Natural killer cell treated with Interleukin-12 subunit alpha and Interleukin-12 subunit beta and Interleukin-15 and Interleukin-18, amount 100 ng/mL, for 72 hours (primary cell): ENCODE results near the gene RIPPLY3. TPM values are rescaled to one million over a fixed set of nuclear protein-coding genes. Genes with fewer than 3 reads are reported as not detected.
"Not testable (repeated sequence)": the region's sequence is repeated elsewhere in the genome, so short reads cannot be mapped to it uniquely, and the experiment has no call there.

Source experiments
- ATAC-seq, 2 donors: fragments of 150-1000 bp; cut with Tn5 transposase in 1 of 2; sonication (Bioruptor Pico), chemical (Tn5 transposase) in 1 of 2; 2 replicates each; pipeline ENCODE4 v1.10.0; 2021
- DNase-seq: peaks from one replicate; pipeline ENCODE4 v3.0.0; 2022; ENCODE audit warnings: low spot score
- H3K27ac Mint-ChIP-seq, 2 donors: 1 replicate in 1 of 2; 2 replicates in 1 of 2; pipeline ENCODE4 v1.8.0; 2022; ENCODE audit warnings: mixed read lengths in 2 of 2, mild to moderate bottlenecking in 1 of 2, moderate library complexity in 1 of 2
- H3K27me3 Mint-ChIP-seq, 2 donors: 1 replicate in 1 of 2; 2 replicates in 1 of 2; pipeline ENCODE4 v1.8.0; 2022; ENCODE audit warnings: mixed read lengths in 2 of 2
- H3K36me3 Mint-ChIP-seq: one replicate; pipeline ENCODE4 v1.8.0; 2022; ENCODE audit warnings: mixed read lengths
- H3K4me1 Mint-ChIP-seq, 2 donors: 1 replicate in 1 of 2; 2 replicates in 1 of 2; pipeline ENCODE4 v1.8.0; 2022; ENCODE audit warnings: low read depth in 2 of 2, mixed read lengths in 2 of 2, mild to moderate bottlenecking in 1 of 2
- H3K4me3 Mint-ChIP-seq: one replicate; pipeline ENCODE4 v1.8.0; 2022; ENCODE audit warnings: mixed read lengths
- H3K9me3 Mint-ChIP-seq: 2 replicates; pipeline ENCODE4 v1.8.0; 2022; ENCODE audit warnings: mixed read lengths
- total RNA-seq, 2 donors: library from RNA; stranded (reverse); gene quantifications; one replicate each; pipeline ENCODE4 v1.2.3, GENCODE V29; 2022

The RIPPLY3 gene
- total RNA-seq, 2 donors from 2014 or later: not detected

DNA sequence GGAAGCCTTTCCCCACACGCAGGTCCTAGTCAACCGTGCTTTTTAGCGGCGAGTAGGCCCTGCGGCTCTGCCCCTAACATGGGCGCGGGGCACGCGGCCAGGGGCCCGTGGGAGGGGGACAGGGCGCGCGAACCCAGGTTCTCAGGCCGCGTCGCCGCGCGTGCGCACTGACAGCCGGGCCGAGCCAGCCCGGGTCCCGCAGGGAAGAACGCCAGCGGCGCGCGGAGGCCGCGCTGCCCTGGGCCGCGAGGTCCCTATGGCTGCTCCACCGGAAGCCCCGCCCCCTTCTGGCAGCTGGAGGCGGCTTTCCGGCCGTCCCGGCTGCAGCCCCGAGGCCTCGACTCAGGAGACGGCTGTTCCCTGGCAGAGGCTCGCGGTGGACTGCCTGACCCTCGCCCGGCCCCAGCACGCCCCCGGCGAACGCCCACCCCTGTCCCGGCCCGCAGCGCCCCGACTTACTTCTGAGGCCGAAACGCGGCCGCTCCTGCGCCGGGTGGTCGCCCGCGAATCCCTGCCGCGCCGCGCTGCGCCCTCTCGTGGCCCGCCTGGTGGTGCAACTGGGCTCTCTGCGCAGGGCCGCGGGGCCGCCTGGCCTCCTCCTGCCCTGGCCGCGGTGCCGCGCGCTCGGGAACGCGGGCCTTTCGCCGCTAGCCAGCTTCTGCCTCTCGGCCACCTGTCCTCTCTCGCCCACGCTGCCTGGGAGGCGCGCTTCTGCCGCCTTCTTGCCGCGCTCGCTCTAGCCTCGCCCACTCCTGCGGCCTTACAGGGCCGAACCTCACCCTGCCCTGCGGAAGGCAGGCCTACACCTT, 16.6 kb upstream of the RIPPLY3 start:
- H3K4me1 Mint-ChIP-seq: peaks cover 14 to 20% of the 10 kb centered on the region in 2 donors
- H3K27ac Mint-ChIP-seq: peak overlapping the region; percentile 85 to 87
- H3K36me3 Mint-ChIP-seq: no peaks in the 10 kb centered on the region
- H3K27me3 Mint-ChIP-seq: no peaks in the 10 kb centered on the region
- peak overlapping the region; percentile 97 for H3K4me3 Mint-ChIP-seq
- peak; percentile 98 for DNase-seq
- peak; percentile 97 to 98 for ATAC-seq
- no peaks in the 10 kb centered on the region for H3K9me3 Mint-ChIP-seq

DNA sequence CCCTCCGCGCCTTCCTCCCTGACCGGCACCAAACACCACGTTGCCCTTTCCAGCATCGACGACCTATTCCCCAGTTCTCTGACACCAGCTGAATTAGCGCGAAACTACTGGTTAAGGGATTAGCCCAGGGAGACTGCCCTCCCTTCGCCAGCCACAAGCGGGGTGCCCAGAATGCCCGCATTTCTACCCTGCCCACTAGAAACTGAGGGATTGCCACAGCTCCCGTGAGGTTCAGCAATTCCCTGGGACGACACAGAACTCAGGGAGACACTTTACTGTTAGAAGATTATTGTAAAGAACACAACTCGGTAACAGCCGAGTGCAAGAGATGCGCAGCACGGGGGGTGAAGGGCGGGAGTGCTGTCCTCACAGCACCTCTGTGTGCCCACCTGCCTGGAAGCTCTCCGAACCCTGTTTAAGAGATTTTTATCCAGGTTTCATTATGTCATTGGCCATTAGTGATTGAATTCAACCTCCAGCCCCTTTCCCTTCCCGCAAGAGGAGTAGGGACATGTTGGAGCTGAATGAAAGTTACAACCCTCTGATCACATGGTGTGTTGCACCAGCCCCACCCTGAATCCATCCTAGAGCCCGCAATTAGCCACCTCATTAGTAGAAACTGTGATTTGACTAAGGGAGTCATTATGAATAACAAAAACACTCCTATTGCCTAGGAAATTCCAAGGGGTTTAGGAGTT, 15.8 kb upstream of the RIPPLY3 start:
- Mint-ChIP-seq H3K4me1 (peaks cover 14 to 20% of the 10 kb centered on the region in 2 donors), H3K9me3 (no peaks in the 10 kb centered on the region), H3K4me3 (peak overlapping the region; percentile 97), H3K27ac (peak overlapping the region; percentile 85 to 87), H3K27me3 (no peaks in the 10 kb centered on the region), H3K36me3 (no peaks in the 10 kb centered on the region)
- ATAC-seq: no peak
- no peak for DNase-seq

DNA sequence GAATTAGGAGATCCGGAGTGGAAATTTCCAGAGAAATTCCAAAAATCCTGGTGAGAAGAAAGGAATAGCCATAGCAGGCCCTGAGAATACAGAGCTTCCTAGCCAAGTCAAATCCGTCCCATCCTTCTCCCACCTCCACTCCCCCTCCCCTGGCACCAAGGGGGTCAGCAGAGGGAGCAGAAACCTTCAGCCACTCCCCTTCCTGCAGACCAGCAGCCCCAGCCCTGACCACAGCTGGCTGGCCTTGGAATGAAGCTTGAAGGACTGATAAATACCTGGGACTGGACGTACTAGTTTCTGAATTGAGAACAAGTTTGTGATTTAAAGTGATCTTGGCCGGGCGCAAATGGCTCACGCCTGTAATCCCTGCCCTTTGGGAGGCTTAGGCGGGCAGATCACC, 13.8 kb upstream of the RIPPLY3 start:
- Mint-ChIP-seq H3K36me3 (no peaks in the 10 kb centered on the region), H3K4me1 (peaks cover 12 to 16% of the 10 kb centered on the region in 2 donors), H3K9me3 (no peaks in the 10 kb centered on the region), H3K4me3 (no peak overlapping the region), H3K27ac (no peak overlapping the region), H3K27me3 (no peaks in the 10 kb centered on the region)
- ATAC-seq: no peak
- no peak for DNase-seq

DNA sequence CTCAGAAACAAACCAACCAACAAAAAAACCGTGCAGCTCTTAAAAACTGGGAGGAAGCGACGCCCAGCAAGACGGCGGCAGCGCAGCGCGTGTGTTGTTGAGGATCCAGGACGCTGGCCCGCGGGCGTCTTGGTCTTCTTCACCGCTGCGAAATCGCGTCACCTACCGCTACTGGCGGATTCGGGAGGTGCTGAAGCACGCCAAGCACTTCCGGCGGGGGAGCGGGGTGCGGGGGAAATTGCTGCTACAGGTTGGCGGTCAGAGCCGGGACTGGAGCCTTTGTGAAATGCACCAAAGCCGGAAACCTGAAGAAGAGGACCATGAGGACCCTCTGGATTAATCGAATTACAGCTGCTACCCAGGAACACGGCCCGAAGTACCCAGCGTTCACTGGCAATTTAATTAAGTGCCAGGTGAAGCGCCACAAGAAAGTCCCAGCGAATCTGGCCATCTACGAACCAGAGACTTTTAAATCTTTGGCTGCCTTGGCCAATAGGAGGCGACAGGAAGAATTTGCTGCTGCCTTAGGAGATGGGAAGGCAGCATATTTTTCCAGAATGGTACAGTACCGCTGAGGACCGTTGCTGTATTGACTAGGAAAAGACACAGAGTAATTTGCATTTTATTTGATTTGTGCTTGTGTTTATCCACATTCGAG, 11.9 kb upstream of the RIPPLY3 start:
- H3K4me1 Mint-ChIP-seq: peaks cover 5 to 6% of the 10 kb centered on the region in 2 donors
- peaks cover 0 to 2% of the 10 kb centered on the region in 2 donors for H3K27me3 Mint-ChIP-seq
- H3K4me3 Mint-ChIP-seq: peak overlapping the region; percentile 39
- ATAC-seq: no peak
- no peaks in the 10 kb centered on the region for H3K9me3 Mint-ChIP-seq
- no peaks in the 10 kb centered on the region for H3K36me3 Mint-ChIP-seq
- H3K27ac Mint-ChIP-seq: peak overlapping the region in 1 of 2 donors; percentile 29
- DNase-seq: peak; percentile 71

DNA sequence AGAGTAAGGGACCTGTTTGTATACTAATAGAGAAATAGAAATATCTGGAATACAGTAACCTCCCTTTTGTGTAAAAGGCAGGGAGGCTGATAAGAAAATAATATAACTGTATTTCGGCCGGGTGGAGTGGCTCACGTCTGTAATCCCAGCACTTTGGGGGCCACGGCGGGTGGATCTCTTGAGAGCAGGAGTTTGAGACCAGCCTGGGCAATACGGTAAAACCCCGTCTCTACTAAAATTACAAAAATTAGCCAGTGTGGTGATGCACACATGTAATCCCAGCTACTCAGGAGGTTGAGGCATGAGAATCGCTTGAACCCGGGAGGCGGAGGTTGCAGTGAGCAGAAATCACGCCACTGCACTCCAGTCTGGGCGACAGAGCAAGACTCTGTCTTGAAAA, 11.2 kb upstream of the RIPPLY3 start:
- not testable (repeated sequence) for H3K27ac Mint-ChIP-seq, H3K9me3 Mint-ChIP-seq, H3K4me1 Mint-ChIP-seq

DNA sequence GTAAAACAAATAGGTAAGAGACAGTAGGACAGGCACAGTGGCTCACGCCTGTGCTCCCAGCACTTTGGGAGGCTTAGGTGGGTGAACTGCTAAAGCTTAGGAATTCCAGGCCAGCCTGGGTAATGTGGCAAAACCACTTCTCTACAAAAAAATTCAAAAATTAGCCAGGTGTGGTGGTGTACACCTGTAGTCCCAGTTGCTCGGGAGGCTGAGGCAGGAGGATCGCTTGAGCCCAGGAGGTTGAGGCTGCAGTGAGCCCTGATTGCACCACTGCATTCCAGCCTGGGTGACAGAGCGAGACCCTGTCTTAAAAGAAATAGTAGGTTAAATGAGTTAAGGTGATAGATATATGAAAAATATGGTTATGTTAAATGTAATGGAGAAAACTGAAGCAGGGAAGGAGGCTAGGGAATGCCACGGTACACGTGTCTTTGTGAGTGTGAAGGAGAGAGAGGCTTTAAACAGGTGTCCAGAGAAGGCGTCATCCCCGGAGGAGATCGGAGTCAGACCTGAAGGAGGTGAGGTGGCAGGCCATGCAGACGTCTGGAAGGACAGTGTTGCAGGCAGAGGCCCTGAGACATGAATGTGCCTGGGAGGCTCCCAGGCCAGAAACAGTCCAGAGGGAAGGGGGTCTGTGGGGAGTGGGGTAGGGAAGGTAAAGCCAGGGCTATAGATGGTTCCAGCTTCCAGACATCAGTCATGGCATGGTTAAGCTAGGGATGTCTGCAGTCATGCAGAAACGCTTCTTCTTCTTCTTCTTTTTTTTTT, 7.2 kb upstream of the RIPPLY3 start:
- H3K27me3 Mint-ChIP-seq: peaks cover 0 to 2% of the 10 kb centered on the region in 2 donors
- H3K4me1 Mint-ChIP-seq: no peaks in the 10 kb centered on the region
- no peak overlapping the region for H3K4me3 Mint-ChIP-seq
- H3K27ac Mint-ChIP-seq: no peak overlapping the region
- ATAC-seq (no peak), DNase-seq (no peak)
- H3K9me3 Mint-ChIP-seq: no peaks in the 10 kb centered on the region
- H3K36me3 Mint-ChIP-seq: no peaks in the 10 kb centered on the region

More for the DNA sequence above, 11.2 kb upstream of the RIPPLY3 start:
- not testable (repeated sequence) for ATAC-seq, H3K27me3 Mint-ChIP-seq, DNase-seq, H3K36me3 Mint-ChIP-seq
- peak overlapping the region; percentile 39 for H3K4me3 Mint-ChIP-seq

DNA sequence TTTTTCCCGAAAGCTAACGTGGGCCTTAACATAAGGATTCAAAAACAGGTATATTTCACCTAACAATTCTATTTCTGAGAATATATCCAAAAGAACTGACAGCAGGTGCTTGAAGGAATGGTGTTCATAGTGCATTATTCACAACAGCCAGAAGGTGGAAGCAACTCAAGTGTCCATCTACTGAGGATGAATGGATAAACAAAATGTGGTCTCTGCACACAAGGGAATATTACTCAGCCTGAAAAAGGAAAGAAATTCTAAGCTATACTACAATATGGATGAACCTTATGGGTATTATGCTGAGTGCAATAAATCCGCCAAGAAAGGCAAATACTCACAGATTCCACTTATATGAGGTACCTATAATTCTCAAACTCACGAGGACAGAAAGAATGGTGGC, 6.1 kb upstream of the RIPPLY3 start:
- ATAC-seq: no peak
- peaks cover 0 to 2% of the 10 kb centered on the region in 2 donors for H3K27me3 Mint-ChIP-seq
- H3K9me3 Mint-ChIP-seq: no peaks in the 10 kb centered on the region
- H3K4me1 Mint-ChIP-seq: no peaks in the 10 kb centered on the region
- H3K36me3 Mint-ChIP-seq: no peaks in the 10 kb centered on the region
- H3K4me3 Mint-ChIP-seq: no peak overlapping the region
- no peak overlapping the region for H3K27ac Mint-ChIP-seq
- DNase-seq: no peak

DNA sequence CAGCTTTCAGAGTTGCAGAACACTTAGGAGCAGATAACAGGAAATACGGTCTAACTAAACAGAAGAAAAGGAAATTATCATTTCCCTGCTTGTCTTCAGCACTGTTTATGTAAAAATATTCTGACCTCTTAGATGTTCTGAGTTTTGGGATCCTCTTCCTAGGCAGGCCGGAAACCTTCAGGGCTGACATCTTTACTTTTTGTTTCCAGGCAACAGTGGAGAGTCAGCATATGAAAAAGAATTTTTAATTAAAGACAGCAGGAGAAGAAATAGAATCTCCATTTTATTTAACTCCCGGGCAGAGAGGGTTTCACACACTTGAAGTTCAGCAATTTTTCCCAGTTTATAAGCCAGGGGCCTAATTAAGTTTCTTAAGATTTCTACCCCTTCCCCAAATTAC, 5.1 kb upstream of the RIPPLY3 start:
- Mint-ChIP-seq H3K4me1 (no peaks in the 10 kb centered on the region), H3K27me3 (peaks cover 0 to 2% of the 10 kb centered on the region in 2 donors), H3K36me3 (no peaks in the 10 kb centered on the region), H3K9me3 (no peaks in the 10 kb centered on the region), H3K27ac (no peak overlapping the region), H3K4me3 (no peak overlapping the region)
- ATAC-seq: no peak
- DNase-seq: no peak

DNA sequence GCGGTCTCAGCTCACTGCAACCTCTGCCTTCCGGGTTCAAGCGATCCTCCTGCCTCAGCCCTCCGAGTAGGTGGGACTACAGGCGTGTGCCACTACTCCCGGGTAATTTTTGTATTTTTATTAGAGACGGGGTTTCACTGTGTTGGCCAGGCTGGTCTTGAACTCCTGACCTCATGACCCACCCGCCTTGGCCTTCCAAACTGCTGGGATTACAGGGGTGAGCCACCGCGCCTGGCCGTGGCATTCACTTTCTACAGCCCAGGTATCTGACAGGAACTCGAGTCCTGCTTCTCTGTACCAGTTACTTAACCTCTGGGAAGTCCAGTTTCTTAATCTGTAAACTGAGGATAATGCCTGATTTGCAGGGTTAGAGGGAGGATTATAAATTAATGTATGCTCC, 3.7 kb upstream of the RIPPLY3 start:
- not testable (repeated sequence) for H3K27me3 Mint-ChIP-seq, ATAC-seq, H3K4me1 Mint-ChIP-seq, H3K9me3 Mint-ChIP-seq, DNase-seq, H3K27ac Mint-ChIP-seq, H3K4me3 Mint-ChIP-seq, H3K36me3 Mint-ChIP-seq

DNA sequence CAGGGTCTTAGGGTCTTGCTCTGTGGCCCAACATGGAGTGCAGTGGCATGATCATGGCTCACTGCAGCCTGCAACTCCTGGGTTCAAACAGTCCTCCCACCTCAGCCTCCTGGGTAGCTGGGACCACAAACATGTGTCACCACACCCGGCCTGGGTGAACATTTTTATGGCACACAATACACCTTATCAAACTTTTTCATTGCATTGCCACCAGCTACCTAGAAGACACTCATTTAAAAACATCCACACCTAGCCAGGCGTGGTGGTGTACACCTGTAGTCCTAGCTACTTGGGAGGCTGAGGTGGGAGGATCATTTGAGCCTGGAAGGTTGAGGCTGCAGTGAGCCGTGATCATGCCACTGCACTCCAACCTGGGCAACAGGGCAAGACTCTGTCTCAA, 2.6 kb upstream of the RIPPLY3 start:
- H3K27ac Mint-ChIP-seq, H3K4me1 Mint-ChIP-seq, ATAC-seq, H3K27me3 Mint-ChIP-seq, H3K4me3 Mint-ChIP-seq, H3K9me3 Mint-ChIP-seq, H3K36me3 Mint-ChIP-seq, DNase-seq: not testable (repeated sequence)

DNA sequence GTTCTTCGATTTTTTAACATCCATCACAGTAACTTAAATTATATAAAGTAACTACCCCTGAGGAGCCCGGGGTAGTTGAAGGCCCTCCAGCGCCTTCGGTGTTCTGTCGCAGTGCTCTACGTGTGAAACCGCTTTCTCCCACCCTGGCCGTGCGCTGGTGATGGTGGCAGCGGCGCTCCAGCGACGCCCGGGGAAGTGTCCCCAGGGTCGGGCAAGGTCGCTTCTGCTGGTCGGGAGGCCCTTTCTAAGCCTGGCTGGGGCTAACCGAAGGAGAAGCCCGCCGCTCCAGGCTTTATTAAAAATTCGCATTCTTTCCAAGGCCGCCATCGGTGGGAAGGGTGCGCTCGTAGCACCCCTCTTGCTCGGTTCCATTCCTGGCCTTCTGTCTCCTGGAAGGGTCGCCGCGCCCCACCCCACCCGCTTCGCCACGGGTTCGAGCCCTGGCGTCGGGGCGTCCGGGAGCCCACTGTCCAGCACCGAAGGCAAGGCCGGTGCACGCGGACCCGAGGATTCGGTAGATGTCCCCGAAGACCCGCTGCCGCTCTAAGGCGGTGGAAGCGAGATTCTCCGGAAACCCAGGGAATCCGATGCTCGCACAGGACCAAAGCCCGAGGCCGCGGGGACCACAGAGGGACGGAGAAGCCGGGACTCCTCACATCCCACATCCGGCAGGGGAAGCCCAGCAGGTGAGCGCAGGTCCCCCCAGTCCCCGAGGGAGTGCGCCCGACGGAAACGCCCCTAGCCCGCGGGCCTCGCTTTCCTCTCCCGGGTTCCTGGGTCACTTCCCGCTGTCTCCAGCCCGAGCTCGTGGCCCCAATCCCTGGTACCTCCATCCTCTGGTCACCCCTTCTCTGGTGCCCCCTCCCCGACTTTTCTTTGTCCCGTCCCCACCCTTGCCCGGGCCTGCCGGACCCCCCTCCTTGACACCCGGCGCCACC, 685 bp upstream of the RIPPLY3 start:
- Mint-ChIP-seq H3K27me3 (peaks cover 5 to 14% of the 10 kb centered on the region in 2 donors), H3K9me3 (no peaks in the 10 kb centered on the region), H3K4me1 (peaks cover 0 to 5% of the 10 kb centered on the region in 2 donors), H3K36me3 (no peaks in the 10 kb centered on the region), H3K27ac (no peak overlapping the region), H3K4me3 (no peak overlapping the region)
- ATAC-seq (peak in 1 of 2 donors; percentile 2), DNase-seq (no peak)

DNA sequence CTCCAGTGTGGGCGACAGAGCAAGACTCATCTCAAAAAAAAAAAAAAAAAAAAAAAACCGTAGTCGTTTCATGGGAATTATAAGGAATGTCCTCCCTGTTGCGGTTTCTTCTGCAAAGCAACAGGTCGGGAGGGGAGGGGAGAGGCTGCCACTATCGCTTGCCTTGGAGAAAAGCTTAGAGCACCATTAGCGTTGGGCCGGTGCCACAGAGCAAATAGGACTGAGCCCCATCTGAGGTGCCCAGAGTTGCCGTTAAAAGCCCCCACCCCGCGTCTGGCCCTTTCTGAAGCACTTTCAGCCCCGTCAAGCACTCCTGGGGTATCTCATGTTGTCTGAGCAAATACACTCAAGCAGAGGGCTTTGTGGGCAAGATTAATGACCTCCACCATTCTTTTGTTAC, 2.2 kb downstream of the RIPPLY3 start:
- no peaks in the 10 kb centered on the region for H3K9me3 Mint-ChIP-seq
- peaks cover 0 to 5% of the 10 kb centered on the region in 2 donors for H3K4me1 Mint-ChIP-seq
- DNase-seq (no peak), ATAC-seq (no peak)
- no peaks in the 10 kb centered on the region for H3K36me3 Mint-ChIP-seq
- H3K27me3 Mint-ChIP-seq: peaks cover 12 to 14% of the 10 kb centered on the region in 2 donors
- no peak overlapping the region for H3K27ac Mint-ChIP-seq
- H3K4me3 Mint-ChIP-seq: no peak overlapping the region
